Measurements from ENCODE around the gene HBS1L. TPM values are rescaled to one million over a fixed set of nuclear protein-coding genes. Genes with fewer than 3 reads are reported as not detected.

HBS1L gene
- total RNA-seq, 3 donors from 2014 or later (not counting 1 experiment from before 2014, with no cell fraction given) = 75.3 to 82.2 (median 80.1) TPM

- Histone ChIP-seq H3K4me1 (ENCODE audit: control insufficient read depth, insufficient read depth, low read length) (no peaks in the 10 kb centered on the region), H3K27me3 (ENCODE audit: control insufficient read depth, insufficient read depth, low read length) (no peaks in the 10 kb centered on the region), H3K4me3 (ENCODE audit: low read length) (no peak overlapping the region), H3K27ac (ENCODE audit: low read length) (no peak overlapping the region), H3K9me3 (ENCODE audit: control insufficient read depth, insufficient read depth, low read length) (no peaks in the 10 kb centered on the region), H3K36me3 (ENCODE audit: control insufficient read depth, insufficient read depth, low read length) (no peaks in the 10 kb centered on the region)
- intact Hi-C loops (cut with micrococcal nuclease) = no loop called here
- H3K27me3 Mint-ChIP-seq (ENCODE audit: low read depth in 2 of 2) = no peaks in the 10 kb centered on the region
- WGBS (ENCODE audit: insufficient coverage) = 95% methylated on average over 5 of the region's 5 CpGs
- ATAC-seq (no peak), DNase-seq (no peak)
- no peak overlapping the region for H3K27ac Mint-ChIP-seq
- H3K9me3 Mint-ChIP-seq = no peaks in the 10 kb centered on the region
- no peaks in the 10 kb centered on the region for H3K4me1 Mint-ChIP-seq
- TF ChIP-seq CTCF (IDR thresholded peaks at IDR 0.05) = no peak
- no peaks in the 10 kb centered on the region for H3K36me3 Mint-ChIP-seq
- H3K4me3 Mint-ChIP-seq = no peak overlapping the region
Measured at GRCh38 chr6:134921276-134921675, 133.3 kb downstream of the HBS1L start.

GRCh38 chr6:134920422-134920821, 134.2 kb downstream of the HBS1L start:
- Histone ChIP-seq H3K27ac (ENCODE audit: low read length) (no peak overlapping the region), H3K27me3 (ENCODE audit: control insufficient read depth, insufficient read depth, low read length) (no peaks in the 10 kb centered on the region), H3K36me3 (ENCODE audit: control insufficient read depth, insufficient read depth, low read length) (no peaks in the 10 kb centered on the region), H3K9me3 (ENCODE audit: control insufficient read depth, insufficient read depth, low read length) (no peaks in the 10 kb centered on the region), H3K4me1 (ENCODE audit: control insufficient read depth, insufficient read depth, low read length) (no peaks in the 10 kb centered on the region), H3K4me3 (ENCODE audit: low read length) (no peak overlapping the region)
- Mint-ChIP-seq H3K9me3 (no peaks in the 10 kb centered on the region), H3K27ac (no peak overlapping the region), H3K4me1 (no peaks in the 10 kb centered on the region), H3K27me3 (ENCODE audit: low read depth in 2 of 2) (no peaks in the 10 kb centered on the region), H3K4me3 (no peak overlapping the region), H3K36me3 (no peaks in the 10 kb centered on the region)
- TF ChIP-seq CTCF (IDR thresholded peaks at IDR 0.05) = no peak
- DNase-seq (no peak), ATAC-seq (no peak)
- 71% methylated on average over 1 of the region's 2 CpGs for WGBS (ENCODE audit: insufficient coverage)
- intact Hi-C loops (cut with micrococcal nuclease) = no loop called here

GRCh38 chr6:134918418-134918961, 136.1 kb downstream of the HBS1L start:
- TF ChIP-seq CTCF (IDR thresholded peaks at IDR 0.05) = no peak
- H3K9me3 ChIP-seq (ENCODE audit: control insufficient read depth, insufficient read depth, low read length) = no peaks in the 10 kb centered on the region
- Mint-ChIP-seq H3K4me1 (no peaks in the 10 kb centered on the region), H3K9me3 (no peaks in the 10 kb centered on the region), H3K27ac (no peak overlapping the region), H3K36me3 (no peaks in the 10 kb centered on the region), H3K4me3 (no peak overlapping the region), H3K27me3 (ENCODE audit: low read depth in 2 of 2) (no peaks in the 10 kb centered on the region)
- H3K27me3 ChIP-seq (ENCODE audit: control insufficient read depth, insufficient read depth, low read length) = no peaks in the 10 kb centered on the region
- no peaks in the 10 kb centered on the region for H3K36me3 ChIP-seq (ENCODE audit: control insufficient read depth, insufficient read depth, low read length)
- H3K27ac ChIP-seq (ENCODE audit: low read length) = no peak overlapping the region
- DNase-seq (no peak), ATAC-seq (no peak)
- H3K4me1 ChIP-seq (ENCODE audit: control insufficient read depth, insufficient read depth, low read length) = no peaks in the 10 kb centered on the region
- intact Hi-C loops (cut with micrococcal nuclease) = no loop called here
- H3K4me3 ChIP-seq (ENCODE audit: low read length) = no peak overlapping the region
- WGBS (ENCODE audit: insufficient coverage) = 95% methylated on average over 17 of the region's 17 CpGs

- H3K27me3 Mint-ChIP-seq (ENCODE audit: low read depth in 2 of 2) = peaks cover 0 to 12% of the 10 kb centered on the region in 2 donors
- no peaks in the 10 kb centered on the region for H3K36me3 Mint-ChIP-seq
- Histone ChIP-seq H3K9me3 (ENCODE audit: control insufficient read depth, insufficient read depth, low read length) (no peaks in the 10 kb centered on the region), H3K36me3 (ENCODE audit: control insufficient read depth, insufficient read depth, low read length) (no peaks in the 10 kb centered on the region), H3K27me3 (ENCODE audit: control insufficient read depth, insufficient read depth, low read length) (peaks cover 2% of the 10 kb centered on the region), H3K4me3 (ENCODE audit: low read length) (no peak overlapping the region), H3K27ac (ENCODE audit: low read length) (no peak overlapping the region), H3K4me1 (ENCODE audit: control insufficient read depth, insufficient read depth, low read length) (no peaks in the 10 kb centered on the region)
- 83% methylated on average over 1 of the region's 1 CpG for WGBS (ENCODE audit: insufficient coverage)
- H3K27ac Mint-ChIP-seq = no peak overlapping the region
- no peak for DNase-seq
- no peak for TF ChIP-seq CTCF (IDR thresholded peaks at IDR 0.05)
- intact Hi-C loops (cut with micrococcal nuclease) = no loop called here
- no peaks in the 10 kb centered on the region for H3K4me1 Mint-ChIP-seq
- no peak for ATAC-seq
- H3K4me3 Mint-ChIP-seq = no peak overlapping the region
- H3K9me3 Mint-ChIP-seq = no peaks in the 10 kb centered on the region
Measured at GRCh38 chr6:134911547-134911946, 143.1 kb downstream of the HBS1L start.
